ENCODE measurements around the gene MCFD2. TPM values are rescaled to one million over a fixed set of nuclear protein-coding genes. Genes with fewer than 3 reads are reported as not detected.
A peak's percentile ranks its signal among the peaks of the same experiment; 100 is the strongest.

Gene MCFD2
- 10 to 100 TPM; 40.5 to 42.0 TPM for total RNA-seq

DNA sequence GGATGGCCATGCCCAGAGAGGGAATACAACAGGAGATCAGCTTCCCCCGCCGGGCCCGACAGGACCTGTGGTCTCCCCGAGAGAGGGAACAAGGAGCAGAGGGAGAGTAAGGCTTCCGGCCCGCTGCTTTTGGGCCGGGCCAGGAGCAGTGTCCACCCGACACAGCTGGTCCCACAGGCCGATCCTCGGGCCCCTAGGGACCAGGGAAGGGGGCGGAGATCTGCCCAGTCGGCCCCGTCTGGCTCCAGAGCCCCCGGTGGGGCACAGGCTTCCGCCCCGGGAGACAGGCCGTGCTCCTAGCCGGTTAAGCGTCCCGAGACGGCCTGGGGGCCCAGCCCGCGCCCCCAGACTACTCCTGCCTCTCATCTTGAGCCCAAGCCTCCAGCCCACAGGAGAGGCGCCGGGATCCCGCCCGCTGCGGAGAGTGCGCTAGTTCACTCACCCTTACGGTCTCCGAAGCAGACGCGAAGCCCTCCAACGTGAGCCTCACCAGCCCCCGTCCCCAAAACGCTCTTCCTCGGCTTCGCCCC lies at the start of gene MCFD2:
MCFD2 (minus strand) TSS at position 526 of the 530 bp plus-strand sequence. CDS start 6,635 bp downstream, outside the sequence.
- Mint-ChIP-seq H3K9me3 (ENCODE audit: low read depth) (no peaks in the 10 kb centered on the region), H3K4me3 (peak within 1 kb of the TSS; percentile 93), H3K27me3 (no peaks in the 10 kb centered on the region), H3K27ac (peak within 1 kb of the TSS; percentile 81), H3K36me3 (ENCODE audit: low read depth) (peaks cover 13% of the 10 kb centered on the region), H3K4me1 (peaks cover 49% of the 10 kb centered on the region)
- intact Hi-C loops (cut with DNase I, micrococcal nuclease), result loop anchor here (1.0 to 10.0 kb wide), 7 partner anchors 70 to 1261 kb away; partner anchors contain the start of genes FBXO11 (in 1 of the 2), MSH2 (in 1 of the 2), MSH6 (in 1 of the 2) and PRKCE (in 1 of the 2)
- ChIA-PET POLR2A (interaction anchor here (0.6 to 2.0 kb wide), 3 partner anchors 27 to 127 kb away, joined by 3 to 8 read pairs (median 7); no protein-coding TSS in a partner anchor), CTCF (interaction anchor here (1.0 to 1.8 kb wide), 3 partner anchors 10 to 70 kb away, joined by 4 to 5 read pairs (median 4); no protein-coding TSS in a partner anchor)
- DNase-seq, result peak; percentile 29
- peak; percentile 0 for ATAC-seq

DNA sequence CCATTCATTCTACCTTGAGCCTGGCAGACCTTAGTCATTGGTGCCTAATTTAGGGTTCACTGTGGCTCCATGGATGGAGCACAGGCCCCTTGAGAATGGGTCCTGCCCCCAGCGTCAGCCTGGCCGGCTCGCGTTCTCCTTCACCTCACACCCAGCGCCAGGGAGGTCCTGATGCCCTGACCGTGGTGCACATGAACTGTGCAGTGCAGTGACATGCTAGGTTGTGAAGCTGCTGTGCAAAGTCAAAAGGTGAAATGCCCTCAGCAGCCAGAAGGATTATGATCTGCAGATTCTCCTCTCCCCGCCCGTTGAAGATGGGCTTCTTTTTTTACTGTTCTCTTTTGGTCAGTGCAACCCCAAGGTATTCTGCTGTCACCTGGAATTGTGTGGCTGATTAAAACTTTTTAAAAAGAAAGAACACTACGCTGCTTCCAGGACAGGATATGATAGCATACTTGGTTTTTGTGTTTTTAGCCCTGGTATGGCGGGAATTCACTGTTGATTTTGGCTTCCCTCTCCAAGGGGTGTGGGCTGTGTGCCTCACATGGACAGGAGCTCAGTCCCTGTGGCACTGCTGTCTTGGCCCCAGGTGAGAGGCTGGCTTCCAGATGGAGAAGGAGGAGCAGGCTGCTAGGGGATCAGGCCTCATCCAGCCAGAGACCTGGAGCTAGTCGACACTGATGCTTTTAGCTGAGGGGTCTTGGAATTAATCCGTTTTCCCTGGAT lies 49.4 kb upstream of the MCFD2 start:
- Mint-ChIP-seq H3K4me1 (peaks cover 14% of the 10 kb centered on the region), H3K36me3 (ENCODE audit: low read depth) (peaks cover 19% of the 10 kb centered on the region), H3K9me3 (ENCODE audit: low read depth) (no peaks in the 10 kb centered on the region), H3K27ac (no peak overlapping the region), H3K27me3 (no peaks in the 10 kb centered on the region), H3K4me3 (no peak overlapping the region)
- DNase-seq (no peak), ATAC-seq (no peak)
- CTCF ChIA-PET, result no interaction called here
- POLR2A ChIA-PET, result interaction anchor here (0.6 to 0.8 kb wide), 3 partner anchors 20 to 1906 kb away, joined by 3 read pairs; no protein-coding TSS in a partner anchor
- intact Hi-C loops (cut with DNase I, micrococcal nuclease), result no loop called here

DNA sequence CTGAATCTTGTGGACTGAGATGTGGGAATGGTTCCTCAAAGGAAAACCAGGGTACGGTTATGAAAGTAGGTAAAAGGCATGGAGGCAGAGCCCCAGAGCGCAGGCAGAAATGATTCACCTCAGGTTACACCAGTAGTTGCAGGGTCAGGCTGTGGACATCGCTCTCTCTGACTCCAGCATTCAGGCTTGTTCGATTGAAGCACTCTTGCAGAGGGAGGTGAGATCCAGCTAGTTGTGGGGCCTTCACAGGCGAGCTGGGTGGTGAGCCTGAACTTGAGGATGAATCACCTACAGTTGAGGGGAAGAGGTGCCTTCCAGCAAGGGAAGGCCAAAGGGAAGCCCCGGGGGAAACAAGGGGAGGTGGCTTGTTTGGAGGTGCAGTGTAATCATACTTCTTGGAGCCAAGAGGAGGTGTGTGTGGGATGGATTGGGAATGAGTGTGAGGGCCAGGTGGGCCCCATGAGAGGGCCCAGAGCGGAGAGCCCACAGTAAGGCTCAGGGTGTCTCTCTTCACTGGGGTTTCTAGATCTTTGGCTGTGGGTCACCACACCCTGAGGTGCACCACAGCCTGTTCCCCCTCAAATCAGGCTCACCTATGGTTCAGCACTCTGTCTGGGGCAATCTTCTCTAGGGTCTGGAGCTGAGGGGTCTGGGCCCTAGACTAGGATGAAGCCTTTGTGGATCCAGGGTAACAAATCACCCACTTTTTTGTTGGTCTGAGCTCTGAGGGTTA lies 48.5 kb upstream of the MCFD2 start:
- Mint-ChIP-seq H3K27ac (peak overlapping the region; percentile 66), H3K4me3 (no peak overlapping the region), H3K36me3 (ENCODE audit: low read depth) (peaks cover 18% of the 10 kb centered on the region), H3K4me1 (peaks cover 14% of the 10 kb centered on the region), H3K27me3 (no peaks in the 10 kb centered on the region), H3K9me3 (ENCODE audit: low read depth) (no peaks in the 10 kb centered on the region)
- ChIA-PET CTCF (interaction anchor here (1.2 to 1.3 kb wide), 2 partner anchors 12 to 25 kb away, joined by 3 to 5 read pairs; no protein-coding TSS in a partner anchor), POLR2A (interaction anchor here (0.7 kb wide), 1 partner anchor 15 kb away, joined by 6 read pairs; no protein-coding TSS in a partner anchor)
- intact Hi-C loops (cut with DNase I, micrococcal nuclease), result no loop called here
- no peak for DNase-seq
- ATAC-seq, result peak; percentile 49

DNA sequence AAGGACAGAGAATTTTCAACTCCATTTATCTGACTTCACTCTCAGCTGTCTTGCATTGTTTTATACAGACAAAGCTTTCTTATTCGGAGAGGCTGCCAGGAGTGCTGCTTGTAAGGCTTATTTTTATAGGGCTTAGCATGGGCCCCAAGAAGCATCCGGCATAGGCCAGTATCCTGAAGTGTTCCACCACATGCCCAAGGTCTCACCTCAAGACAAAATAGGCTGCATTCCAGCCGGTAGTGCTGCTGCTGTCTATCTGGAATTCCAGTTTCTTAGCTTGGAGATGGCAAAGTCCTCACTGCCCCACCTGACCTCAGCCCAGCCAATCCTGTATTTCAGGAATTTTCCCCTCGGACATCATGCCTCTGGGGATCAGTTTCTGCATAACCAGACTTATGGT lies 47.6 kb upstream of the MCFD2 start:
- DNase-seq, result no peak
- Mint-ChIP-seq H3K4me1 (peaks cover 14% of the 10 kb centered on the region), H3K27ac (no peak overlapping the region), H3K27me3 (no peaks in the 10 kb centered on the region), H3K36me3 (ENCODE audit: low read depth) (peaks cover 23% of the 10 kb centered on the region), H3K4me3 (no peak overlapping the region), H3K9me3 (ENCODE audit: low read depth) (no peaks in the 10 kb centered on the region)
- ATAC-seq, result no peak
- ChIA-PET CTCF (interaction anchor here (1.2 to 1.3 kb wide), 2 partner anchors 11 to 26 kb away, joined by 3 to 5 read pairs; no protein-coding TSS in a partner anchor), POLR2A (interaction anchor here (0.6 kb wide), 1 partner anchor 9 kb away, joined by 3 read pairs; no protein-coding TSS in a partner anchor)
- intact Hi-C loops (cut with DNase I, micrococcal nuclease), result no loop called here

DNA sequence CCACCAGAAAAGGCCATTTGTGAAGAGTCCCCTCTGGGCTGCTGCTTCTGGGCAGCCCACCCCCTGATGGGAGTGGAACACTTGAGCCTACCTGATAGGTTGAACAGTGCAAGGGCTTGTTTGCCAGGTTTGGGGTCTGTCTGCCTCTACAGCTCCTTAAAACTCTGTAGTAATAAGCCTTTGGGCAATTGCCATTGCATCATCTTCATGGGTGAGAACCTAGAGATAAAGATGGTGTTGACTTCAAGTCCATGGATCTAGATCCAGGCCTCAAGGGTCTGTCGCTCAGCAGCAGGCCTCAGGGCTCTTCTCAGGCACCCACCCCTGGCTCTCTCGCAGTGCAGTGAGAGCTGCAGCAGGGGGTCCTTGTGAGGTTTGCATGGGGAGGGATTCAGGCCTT lies 47.1 kb upstream of the MCFD2 start:
- ATAC-seq, result no peak
- ChIA-PET POLR2A (no interaction called here), CTCF (interaction anchor here (1.2 to 1.3 kb wide), 2 partner anchors 10 to 26 kb away, joined by 3 to 5 read pairs; no protein-coding TSS in a partner anchor)
- intact Hi-C loops (cut with DNase I, micrococcal nuclease), result no loop called here
- H3K27me3 Mint-ChIP-seq, result no peaks in the 10 kb centered on the region
- H3K36me3 Mint-ChIP-seq (ENCODE audit: low read depth), result peaks cover 26% of the 10 kb centered on the region
- no peaks in the 10 kb centered on the region for H3K9me3 Mint-ChIP-seq (ENCODE audit: low read depth)
- no peak for DNase-seq
- no peak overlapping the region for H3K27ac Mint-ChIP-seq
- no peak overlapping the region for H3K4me3 Mint-ChIP-seq
- H3K4me1 Mint-ChIP-seq, result peaks cover 14% of the 10 kb centered on the region

DNA sequence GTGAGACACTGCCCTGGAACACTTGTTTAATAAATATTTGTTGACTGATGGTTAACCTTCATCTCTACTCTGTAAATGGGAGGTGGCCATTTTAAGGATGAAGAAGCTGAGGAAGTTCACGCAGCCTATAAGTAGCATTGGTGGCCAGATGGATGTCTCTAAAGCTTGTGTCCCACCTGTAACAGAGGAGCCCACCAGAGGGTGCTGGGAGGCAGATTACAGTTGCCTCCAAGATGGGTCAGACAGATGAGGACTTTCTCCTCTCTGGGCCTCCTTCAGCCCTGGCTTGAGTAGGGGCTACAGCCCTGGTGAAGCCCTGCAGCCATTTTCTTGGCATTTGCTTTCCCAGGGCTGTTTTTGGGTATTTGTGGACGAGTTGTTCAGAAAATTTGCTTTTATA lies 45.0 kb upstream of the MCFD2 start:
- no peak overlapping the region for H3K27ac Mint-ChIP-seq
- no peak overlapping the region for H3K4me3 Mint-ChIP-seq
- DNase-seq (no peak), ATAC-seq (no peak)
- peaks cover 36% of the 10 kb centered on the region for H3K36me3 Mint-ChIP-seq (ENCODE audit: low read depth)
- POLR2A ChIA-PET, result interaction anchor here (0.5 to 0.6 kb wide), 2 partner anchors 17 to 25 kb away, joined by 3 to 6 read pairs; no protein-coding TSS in a partner anchor
- intact Hi-C loops (cut with DNase I, micrococcal nuclease), result no loop called here
- H3K4me1 Mint-ChIP-seq, result peaks cover 10% of the 10 kb centered on the region
- H3K9me3 Mint-ChIP-seq (ENCODE audit: low read depth), result no peaks in the 10 kb centered on the region
- CTCF ChIA-PET, result interaction anchor here (0.9 kb wide), 1 partner anchor 311 kb away, joined by 4 read pairs; no protein-coding TSS in a partner anchor
- no peaks in the 10 kb centered on the region for H3K27me3 Mint-ChIP-seq

DNA sequence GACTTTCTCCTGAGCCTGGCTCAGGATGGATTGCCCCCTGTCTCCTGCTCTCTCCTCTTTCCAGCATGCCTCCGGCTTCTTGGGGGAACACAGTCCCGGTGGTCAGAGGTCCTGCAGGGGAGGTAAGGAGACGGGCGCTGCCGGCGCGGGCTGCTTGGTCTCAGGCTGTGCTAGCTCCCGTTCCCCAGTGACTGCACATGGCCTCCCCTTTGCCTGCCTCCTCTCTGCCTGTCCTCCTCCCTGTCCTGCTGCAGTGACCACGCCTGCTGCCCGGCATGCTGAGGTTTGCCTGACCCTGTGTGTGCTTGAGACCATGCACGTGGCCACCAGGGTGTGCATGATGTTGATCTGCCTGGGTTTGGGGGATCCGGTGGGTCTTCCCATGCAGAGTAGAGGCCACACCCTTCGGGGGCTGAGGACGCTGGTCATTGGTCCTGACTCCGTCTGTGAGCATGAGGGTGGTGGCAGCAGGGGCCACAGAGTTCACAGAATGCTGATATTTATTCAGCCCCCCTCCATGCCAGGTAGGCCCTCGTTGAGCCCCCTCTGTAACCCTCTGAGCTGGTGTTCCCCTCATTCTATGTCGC lies 42.9 kb upstream of the MCFD2 start:
- Mint-ChIP-seq H3K4me1 (peaks cover 3% of the 10 kb centered on the region), H3K36me3 (ENCODE audit: low read depth) (peaks cover 46% of the 10 kb centered on the region), H3K4me3 (no peak overlapping the region), H3K9me3 (ENCODE audit: low read depth) (no peaks in the 10 kb centered on the region), H3K27me3 (no peaks in the 10 kb centered on the region), H3K27ac (no peak overlapping the region)
- ChIA-PET CTCF (no interaction called here), POLR2A (no interaction called here)
- intact Hi-C loops (cut with DNase I, micrococcal nuclease), result no loop called here
- DNase-seq, result no peak
- ATAC-seq, result no peak

DNA sequence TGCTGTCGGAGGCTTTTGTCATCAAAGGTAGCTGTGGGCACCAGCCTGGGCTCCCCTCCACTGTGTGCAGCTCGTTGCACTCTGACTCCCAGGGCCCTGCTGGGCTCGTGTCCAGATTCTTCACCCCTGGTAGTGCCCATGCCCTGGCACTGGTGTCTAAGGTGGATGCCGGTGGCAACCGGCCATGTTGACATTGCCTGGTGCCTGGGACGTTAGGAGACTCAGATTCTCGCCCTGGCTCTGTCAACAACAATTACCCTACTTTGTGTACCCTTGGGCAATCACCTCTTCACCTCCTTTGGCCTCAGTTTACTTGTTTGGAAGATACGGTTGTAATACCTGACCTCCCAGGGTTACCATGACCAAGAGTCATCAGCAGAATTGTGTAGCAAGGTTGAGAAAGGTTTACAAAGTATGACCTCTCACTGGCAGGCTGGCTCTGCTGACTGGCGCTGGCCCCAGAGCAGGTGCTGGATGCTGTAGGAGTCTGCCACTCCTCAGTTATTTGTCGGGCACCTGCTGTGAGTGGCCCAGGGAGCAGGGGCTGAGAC lies 41.5 kb upstream of the MCFD2 start:
- no peaks in the 10 kb centered on the region for H3K27me3 Mint-ChIP-seq
- intact Hi-C loops (cut with DNase I, micrococcal nuclease), result no loop called here
- POLR2A ChIA-PET, result no interaction called here
- CTCF ChIA-PET, result interaction anchor here (0.8 kb wide), 2 partner anchors 27 to 319 kb away, joined by 3 read pairs; no protein-coding TSS in a partner anchor
- no peak for DNase-seq
- H3K27ac Mint-ChIP-seq, result no peak overlapping the region
- no peak for ATAC-seq
- H3K9me3 Mint-ChIP-seq (ENCODE audit: low read depth), result no peaks in the 10 kb centered on the region
- H3K36me3 Mint-ChIP-seq (ENCODE audit: low read depth), result peaks cover 51% of the 10 kb centered on the region
- H3K4me3 Mint-ChIP-seq, result no peak overlapping the region
- H3K4me1 Mint-ChIP-seq, result no peaks in the 10 kb centered on the region

DNA sequence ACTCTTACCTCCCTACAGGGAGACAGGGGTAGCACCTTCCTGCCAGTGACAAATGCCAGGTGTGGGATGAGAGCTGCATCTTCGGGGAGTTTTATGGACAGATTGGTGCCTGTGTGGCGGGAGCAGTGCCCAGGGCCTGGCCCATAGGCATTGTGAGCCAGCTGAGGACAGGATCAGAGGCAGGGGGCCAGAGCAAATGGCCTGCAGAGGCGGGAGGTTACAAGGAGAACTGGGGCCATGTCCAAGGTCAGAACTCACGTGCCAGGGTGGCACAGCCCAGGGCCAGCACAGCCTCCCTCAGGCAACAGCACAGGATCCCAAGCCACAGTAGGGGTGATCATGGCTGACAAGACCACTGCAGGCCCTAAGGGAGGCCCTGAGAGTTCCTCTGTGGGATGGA lies 40.2 kb upstream of the MCFD2 start:
- no peaks in the 10 kb centered on the region for H3K9me3 Mint-ChIP-seq (ENCODE audit: low read depth)
- POLR2A ChIA-PET, result no interaction called here

DNA sequence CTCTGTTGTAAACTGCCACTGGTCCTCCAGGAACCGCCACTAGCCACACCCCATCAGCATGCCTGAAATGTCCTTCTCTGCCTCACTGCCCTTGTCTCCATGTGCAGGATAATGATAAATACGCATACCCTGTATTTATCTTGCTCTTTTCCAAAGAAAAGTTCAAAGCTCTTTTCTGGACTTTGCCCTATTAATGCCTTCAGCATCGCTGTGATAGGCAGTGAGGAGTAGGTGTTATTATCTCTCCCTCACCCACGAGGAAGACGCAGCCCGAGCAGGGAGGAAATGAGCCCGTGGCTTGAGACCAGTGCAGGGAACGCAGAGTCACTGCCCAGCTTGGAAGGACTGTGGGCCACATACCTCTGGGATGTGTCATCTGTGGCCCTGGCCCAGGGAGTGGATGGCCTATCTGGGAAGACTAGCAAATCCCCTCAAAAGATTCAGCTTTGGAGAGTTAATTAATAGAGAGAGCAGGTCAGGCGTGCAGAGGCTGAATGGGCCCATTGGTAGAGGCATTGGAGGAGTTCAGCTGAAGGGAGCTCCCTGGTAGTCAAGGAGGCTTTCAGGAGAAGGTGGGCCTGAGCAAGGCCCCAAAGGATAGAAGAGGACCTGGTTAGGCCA lies 39.5 kb upstream of the MCFD2 start:
- Mint-ChIP-seq H3K4me1 (peaks cover 3% of the 10 kb centered on the region), H3K9me3 (ENCODE audit: low read depth) (no peaks in the 10 kb centered on the region), H3K27me3 (no peaks in the 10 kb centered on the region), H3K27ac (peak overlapping the region; percentile 47), H3K4me3 (no peak overlapping the region), H3K36me3 (ENCODE audit: low read depth) (peaks cover 59% of the 10 kb centered on the region)
- intact Hi-C loops (cut with DNase I, micrococcal nuclease), result no loop called here
- DNase-seq, result no peak
- ChIA-PET POLR2A (no interaction called here), CTCF (no interaction called here)
- ATAC-seq, result no peak

More for the DNA sequence above, 40.2 kb upstream of the MCFD2 start:
- Mint-ChIP-seq H3K36me3 (ENCODE audit: low read depth) (peaks cover 59% of the 10 kb centered on the region), H3K27ac (no peak overlapping the region), H3K4me3 (no peak overlapping the region), H3K27me3 (no peaks in the 10 kb centered on the region), H3K4me1 (peaks cover 3% of the 10 kb centered on the region)
- ATAC-seq (no peak), DNase-seq (no peak)
- intact Hi-C loops (cut with DNase I, micrococcal nuclease), result no loop called here
- CTCF ChIA-PET, result no interaction called here

Data from activated CD4-positive, alpha-beta T cell treated with anti-CD3 and anti-CD28 coated beads for 36 hours (primary cell).